HCT116 (cell line): Measurements from ENCODE around the gene ANKHD1. TPM values are rescaled to one million over a fixed set of nuclear protein-coding genes. Genes with fewer than 3 reads are reported as not detected.

Experiments used
- ATAC-seq: fragments of 200-7000 bp; cut with Tn5 transposase; 2 replicates; pipeline ENCODE4 v1.9.1; 2020; ENCODE audit warnings: mild to moderate bottlenecking, moderate library complexity
- BruUV-seq: library from RNA; stranded (reverse); fragments of 400-500 nt; replicated peaks from 2 replicates; lab custom pipeline; 2021; lab: Mats Ljungman, UMichigan
- CTCF ChIA-PET: fragments of 300-600 bp; sonication (Branson Sonifier 250); formaldehyde crosslinking; loops from one replicate; lab custom pipeline; 2021; ENCODE audit warnings: antibody characterized with exemption; lab: Charles Lee
- POLR2A ChIA-PET: fragments of 300-600, 350-600 bp; sonication (Branson Sonifier 250); formaldehyde crosslinking; loops from one replicate; lab custom pipeline; 2021; ENCODE audit warnings: antibody characterized with exemption; lab: Charles Lee
- RAD21 ChIA-PET, 2 experiments: fragments of 300-600 bp; sonication (Branson Sonifier 250); formaldehyde crosslinking; loops; one replicate each; lab custom pipeline; 2023; ENCODE audit warnings: low total read pairs in 2 of 2; ENCODE audit not compliant: uncharacterized antibody in 2 of 2, unreplicated experiment in 2 of 2, low non-redundant PET in 1 of 2; lab: Charles Lee
- DNase-seq: peaks from one replicate; pipeline ENCODE4 v3.0.0-alpha.2; 2010; ENCODE audit warnings: low read depth, low spot score
- H2AFZ ChIP-seq: fragments of 200-600 bp; shearing (Covaris generic), sonication (generic); 2 replicates; pipeline ENCODE4 v1.6.1; 2017; ENCODE audit warnings: low read depth, mixed run types, mixed read lengths, antibody characterized with exemption, low read length; ENCODE audit not compliant: poor library complexity, severe bottlenecking
- H3K27ac ChIP-seq: 2 replicates; pipeline ENCODE4 v1.5.1; 2012; ENCODE audit warnings: low read depth, low read length
- H3K27me3 ChIP-seq: fragments of 200-600 bp; sonication (generic); 2 replicates; pipeline ENCODE4 v1.6.1; 2016; ENCODE audit warnings: mixed run types, low read length, mixed read lengths; ENCODE audit not compliant: insufficient read depth
- H3K36me3 ChIP-seq, 2 experiments: fragments of 200-500 bp in 1 of 2; fragments of 200-600 bp in 1 of 2; sonication (Bioruptor generic) in 1 of 2; sonication (generic) in 1 of 2; 2 replicates each; pipeline versions ENCODE4 v1.5.1 to v1.6.1; 2014 to 2016; ENCODE audit warnings: low read length in 2 of 2, inconsistent platforms in 1 of 2, mixed read lengths in 1 of 2, mixed run types in 1 of 2; ENCODE audit not compliant: insufficient read depth in 2 of 2, control insufficient read depth in 1 of 2
- H3K4me1 ChIP-seq, 2 experiments: fragments of 200-600 bp in 1 of 2; sonication (generic) in 1 of 2; 2 replicates each; pipeline versions ENCODE4 v1.5.1 to v1.6.1; 2012 to 2017; ENCODE audit warnings: low read length in 2 of 2, inconsistent platforms in 1 of 2, mild to moderate bottlenecking in 1 of 2, mixed read lengths in 1 of 2, mixed run types in 1 of 2, moderate library complexity in 1 of 2; ENCODE audit not compliant: insufficient read depth in 2 of 2, control insufficient read depth in 1 of 2
- H3K4me2 ChIP-seq: fragments of 200-600 bp; sonication (generic); 2 replicates; pipeline ENCODE4 v1.6.1; 2017; ENCODE audit warnings: mixed run types, low read length, mixed read lengths
- H3K4me3 ChIP-seq, 2 experiments: fragments of 200-600 bp in 1 of 2; sonication (generic) in 1 of 2; replicated peaks in 1 of 2; 2 replicates each; pipeline ENCODE4 v1.5.1; 2011 to 2016; ENCODE audit warnings: low read length in 2 of 2, control low read depth in 1 of 2, low read depth in 1 of 2, mild to moderate bottlenecking in 1 of 2, mixed read lengths in 1 of 2, mixed run types in 1 of 2
- H3K79me2 ChIP-seq: fragments of 200-600 bp; sonication (generic); 2 replicates; pipeline ENCODE4 v1.6.1; 2017; ENCODE audit warnings: mild to moderate bottlenecking, mixed run types, low read length, moderate library complexity, mixed read lengths; ENCODE audit not compliant: insufficient read depth
- H3K9ac ChIP-seq: fragments of 200-600 bp; sonication (generic); 2 replicates; pipeline ENCODE4 v1.6.1; 2016; ENCODE audit warnings: low read length, mixed read lengths
- H3K9me2 ChIP-seq: fragments of 200-600 bp; sonication (generic), shearing (Covaris generic); 2 replicates; pipeline ENCODE4 v1.6.1; 2017; ENCODE audit warnings: mixed run types, mild to moderate bottlenecking, moderate library complexity; ENCODE audit not compliant: insufficient read depth
- H3K9me3 ChIP-seq, 2 experiments: fragments of 200-500 bp in 1 of 2; fragments of 200-600 bp in 1 of 2; sonication (Bioruptor generic) in 1 of 2; sonication (generic) in 1 of 2; 2 replicates each; pipeline ENCODE4 v1.6.1; 2014 to 2017; ENCODE audit warnings: low read length in 2 of 2, mixed read lengths in 2 of 2, inconsistent platforms in 1 of 2, low read depth in 1 of 2, mild to moderate bottlenecking in 1 of 2, mixed run types in 1 of 2, moderate library complexity in 1 of 2; ENCODE audit not compliant: control insufficient read depth in 1 of 2, insufficient read depth in 1 of 2
- H4K20me1 ChIP-seq: fragments of 200-600 bp; sonication (generic), shearing (Covaris generic); 2 replicates; pipeline ENCODE4 v1.6.1; 2017; ENCODE audit warnings: mixed run types, mild to moderate bottlenecking, moderate library complexity; ENCODE audit not compliant: insufficient read depth
- CBX3 ChIP-seq: IDR thresholded peaks from 2 replicates; pipeline ENCODE4 v1.6.1; 2012; ENCODE audit warnings: low read depth
- CEBPB ChIP-seq: IDR thresholded peaks from 2 replicates; pipeline ENCODE4 v1.6.1; 2012; ENCODE audit warnings: low read depth
- EGR1 ChIP-seq: IDR thresholded peaks from 2 replicates; pipeline ENCODE4 v1.6.1; 2012; ENCODE audit warnings: low read depth
- ELF1 ChIP-seq: IDR thresholded peaks from 2 replicates; pipeline ENCODE4 v1.6.1; 2012; ENCODE audit warnings: low read depth, borderline replicate concordance
- EZH2 ChIP-seq: fragments of 200-600 bp; sonication (generic); IDR thresholded peaks from 2 replicates; pipeline ENCODE4 v1.6.1; 2017; ENCODE audit warnings: antibody characterized with exemption, mixed run types
- EZH2phosphoT487 ChIP-seq: fragments of 200-600 bp; IDR thresholded peaks from 2 replicates; pipeline ENCODE4 v1.6.1; 2018; ENCODE audit warnings: antibody characterized with exemption, borderline replicate concordance
- FOSL1 ChIP-seq: IDR thresholded peaks from 2 replicates; pipeline ENCODE4 v1.6.1; 2012; ENCODE audit warnings: low read depth
- JUND ChIP-seq: IDR thresholded peaks from 2 replicates; pipeline ENCODE4 v1.6.1; 2012
- MAX ChIP-seq: IDR thresholded peaks from 2 replicates; pipeline ENCODE4 v1.6.1; 2012
- POLR2A ChIP-seq: IDR thresholded peaks from 2 replicates; pipeline ENCODE4 v1.7.0; 2011; ENCODE audit warnings: borderline replicate concordance; ENCODE audit not compliant: insufficient read depth, insufficient read length; ENCODE audit errors: extremely low read depth
- POLR2AphosphoS5 ChIP-seq: IDR thresholded peaks from 2 replicates; pipeline ENCODE4 v1.6.1; 2011; ENCODE audit warnings: mild to moderate bottlenecking, low read depth, low read length, moderate library complexity
- RAD21 ChIP-seq: IDR thresholded peaks from 2 replicates; pipeline ENCODE4 v1.6.1; 2012; ENCODE audit warnings: low read depth, mild to moderate bottlenecking
- SP1 ChIP-seq: IDR thresholded peaks from 2 replicates; pipeline ENCODE4 v1.6.1; 2012; ENCODE audit warnings: low read depth
- SRF ChIP-seq: IDR thresholded peaks from 2 replicates; pipeline ENCODE4 v1.6.1; 2012; ENCODE audit warnings: low read depth
- TCF7L2 ChIP-seq: IDR thresholded peaks from 2 replicates; pipeline ENCODE4 v1.7.0; 2011; ENCODE audit warnings: borderline replicate concordance, inconsistent platforms; ENCODE audit not compliant: insufficient read depth, insufficient read length; ENCODE audit errors: extremely low read depth
- ZBTB33 ChIP-seq: IDR thresholded peaks from 2 replicates; pipeline ENCODE4 v1.6.1; 2011; ENCODE audit warnings: mild to moderate bottlenecking, low read length, moderate library complexity; ENCODE audit not compliant: insufficient replicate concordance; ENCODE audit errors: extremely low read depth
- ZNF274 ChIP-seq: fragments of 200-500 bp; sonication (Bioruptor generic); IDR thresholded peaks from 2 replicates; pipeline ENCODE4 v1.6.1; 2014; ENCODE audit warnings: mild to moderate bottlenecking, low read depth, low read length, inconsistent platforms
- intact Hi-C: fragments of 100-400 bp; cut with micrococcal nuclease; formaldehyde crosslinking; loops from 2 replicates; pipeline ENCODE4 v1.10.0; 2022
- total RNA-seq: library from RNA; stranded (reverse); gene quantifications from one replicate; pipeline ENCODE4 v1.2.1, GENCODE V29; 2021; ENCODE audit not compliant: unreplicated experiment
- TF ChIP-seq, protein P1 (sequence below): IDR thresholded peaks from 2 replicates; pipeline ENCODE4 v1.6.1; 2012; ENCODE audit warnings: low read depth
- TF ChIP-seq, protein P2 (sequence below): IDR thresholded peaks from 2 replicates; pipeline ENCODE4 v1.6.1; 2012
- TF ChIP-seq, protein P3 (sequence below), 3 experiments: fragments of 200-600 bp in 1 of 3; sonication (generic) in 1 of 3; IDR thresholded peaks in 2 of 3; conservative IDR thresholded peaks in 1 of 3; 2 replicates each; pipeline ENCODE4 v1.5.1; 2012 to 2017; ENCODE audit warnings: low read depth in 2 of 3, low read length in 2 of 3, antibody characterized with exemption in 1 of 3, borderline replicate concordance in 1 of 3, control low read depth in 1 of 3, mild to moderate bottlenecking in 1 of 3, mixed read lengths in 1 of 3, mixed run types in 1 of 3, moderate library complexity in 1 of 3; ENCODE audit not compliant: insufficient read depth in 1 of 3

Gene ANKHD1
- total RNA-seq, 1 experiment from 2014 or later = 80.8 TPM

DNA sequence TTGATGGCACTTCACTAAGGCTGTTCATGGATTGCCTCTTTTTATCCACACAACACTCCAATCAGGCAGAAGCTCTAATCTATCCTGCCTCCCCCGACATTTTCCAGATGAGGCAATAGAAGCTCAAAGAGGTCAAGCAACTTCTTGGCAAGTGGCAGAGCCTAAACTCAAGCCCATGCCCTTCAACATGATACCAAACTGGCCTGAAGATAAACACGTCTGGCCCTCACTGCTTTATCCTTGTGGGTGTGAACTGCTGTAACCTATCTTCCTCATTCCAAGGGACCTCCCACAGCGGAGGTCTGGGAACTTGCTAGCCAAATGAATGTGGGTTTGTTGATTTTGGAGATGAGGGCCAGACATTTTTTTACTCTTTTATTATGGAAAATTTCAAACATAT, 172.5 kb downstream of the ANKHD1 start:
- DNase-seq (no peak), ATAC-seq (no peak)
- intact Hi-C loops = no loop called here
- ChIA-PET CTCF (interaction anchor here (0.6 kb wide), 1 partner anchor 146 kb away, joined by 3 read pairs; no protein-coding TSS in a partner anchor), RAD21 (no interaction called here), POLR2A (interaction anchor here (0.6 kb wide), 1 partner anchor 59 kb away, joined by 3 read pairs; no protein-coding TSS in a partner anchor)
- no peaks in the 10 kb centered on the region for H3K4me1 ChIP-seq
- H3K36me3 ChIP-seq = no peaks in the 10 kb centered on the region; a peak in 2 of 4 replicates
- no peak overlapping the region for H3K27ac ChIP-seq
- H3K9me2 ChIP-seq = no peaks in the 10 kb centered on the region
- no peaks in the 10 kb centered on the region for H4K20me1 ChIP-seq
- no peaks in the 10 kb centered on the region for H3K27me3 ChIP-seq
- no peak overlapping the region for H2AFZ ChIP-seq
- H3K4me2 ChIP-seq = no peak overlapping the region
- no TSS peak for BruUV-seq
- no peak overlapping the region for H3K4me3 ChIP-seq
- no peaks in the 10 kb centered on the region for H3K9me3 ChIP-seq
- TF ChIP-seq EZH2phosphoT487 (no peak), POLR2AphosphoS5 (no peak), EZH2 (no peak), SP1 (no peak), ELF1 (no peak), CBX3 (no peak), ZBTB33 (no peak), CEBPB (no peak), TCF7L2 (no peak), EGR1 (no peak), SRF (no peak), MAX (no peak), JUND (no peak), ZNF274 (no peak), RAD21 (no peak), FOSL1 (no peak), POLR2A (no peak)
- TF ChIP-seq, protein P1, sequence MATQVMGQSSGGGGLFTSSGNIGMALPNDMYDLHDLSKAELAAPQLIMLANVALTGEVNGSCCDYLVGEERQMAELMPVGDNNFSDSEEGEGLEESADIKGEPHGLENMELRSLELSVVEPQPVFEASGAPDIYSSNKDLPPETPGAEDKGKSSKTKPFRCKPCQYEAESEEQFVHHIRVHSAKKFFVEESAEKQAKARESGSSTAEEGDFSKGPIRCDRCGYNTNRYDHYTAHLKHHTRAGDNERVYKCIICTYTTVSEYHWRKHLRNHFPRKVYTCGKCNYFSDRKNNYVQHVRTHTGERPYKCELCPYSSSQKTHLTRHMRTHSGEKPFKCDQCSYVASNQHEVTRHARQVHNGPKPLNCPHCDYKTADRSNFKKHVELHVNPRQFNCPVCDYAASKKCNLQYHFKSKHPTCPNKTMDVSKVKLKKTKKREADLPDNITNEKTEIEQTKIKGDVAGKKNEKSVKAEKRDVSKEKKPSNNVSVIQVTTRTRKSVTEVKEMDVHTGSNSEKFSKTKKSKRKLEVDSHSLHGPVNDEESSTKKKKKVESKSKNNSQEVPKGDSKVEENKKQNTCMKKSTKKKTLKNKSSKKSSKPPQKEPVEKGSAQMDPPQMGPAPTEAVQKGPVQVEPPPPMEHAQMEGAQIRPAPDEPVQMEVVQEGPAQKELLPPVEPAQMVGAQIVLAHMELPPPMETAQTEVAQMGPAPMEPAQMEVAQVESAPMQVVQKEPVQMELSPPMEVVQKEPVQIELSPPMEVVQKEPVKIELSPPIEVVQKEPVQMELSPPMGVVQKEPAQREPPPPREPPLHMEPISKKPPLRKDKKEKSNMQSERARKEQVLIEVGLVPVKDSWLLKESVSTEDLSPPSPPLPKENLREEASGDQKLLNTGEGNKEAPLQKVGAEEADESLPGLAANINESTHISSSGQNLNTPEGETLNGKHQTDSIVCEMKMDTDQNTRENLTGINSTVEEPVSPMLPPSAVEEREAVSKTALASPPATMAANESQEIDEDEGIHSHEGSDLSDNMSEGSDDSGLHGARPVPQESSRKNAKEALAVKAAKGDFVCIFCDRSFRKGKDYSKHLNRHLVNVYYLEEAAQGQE = no peak
- TF ChIP-seq, protein P2, sequence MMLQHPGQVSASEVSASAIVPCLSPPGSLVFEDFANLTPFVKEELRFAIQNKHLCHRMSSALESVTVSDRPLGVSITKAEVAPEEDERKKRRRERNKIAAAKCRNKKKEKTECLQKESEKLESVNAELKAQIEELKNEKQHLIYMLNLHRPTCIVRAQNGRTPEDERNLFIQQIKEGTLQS = no peak
- TF ChIP-seq, protein P3, sequence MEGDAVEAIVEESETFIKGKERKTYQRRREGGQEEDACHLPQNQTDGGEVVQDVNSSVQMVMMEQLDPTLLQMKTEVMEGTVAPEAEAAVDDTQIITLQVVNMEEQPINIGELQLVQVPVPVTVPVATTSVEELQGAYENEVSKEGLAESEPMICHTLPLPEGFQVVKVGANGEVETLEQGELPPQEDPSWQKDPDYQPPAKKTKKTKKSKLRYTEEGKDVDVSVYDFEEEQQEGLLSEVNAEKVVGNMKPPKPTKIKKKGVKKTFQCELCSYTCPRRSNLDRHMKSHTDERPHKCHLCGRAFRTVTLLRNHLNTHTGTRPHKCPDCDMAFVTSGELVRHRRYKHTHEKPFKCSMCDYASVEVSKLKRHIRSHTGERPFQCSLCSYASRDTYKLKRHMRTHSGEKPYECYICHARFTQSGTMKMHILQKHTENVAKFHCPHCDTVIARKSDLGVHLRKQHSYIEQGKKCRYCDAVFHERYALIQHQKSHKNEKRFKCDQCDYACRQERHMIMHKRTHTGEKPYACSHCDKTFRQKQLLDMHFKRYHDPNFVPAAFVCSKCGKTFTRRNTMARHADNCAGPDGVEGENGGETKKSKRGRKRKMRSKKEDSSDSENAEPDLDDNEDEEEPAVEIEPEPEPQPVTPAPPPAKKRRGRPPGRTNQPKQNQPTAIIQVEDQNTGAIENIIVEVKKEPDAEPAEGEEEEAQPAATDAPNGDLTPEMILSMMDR (IDR thresholded peaks at IDR 0.05 in 2 of 3, conservative IDR thresholded peaks at IDR 0.05 in 1 of 3; ENCODE audit: borderline replicate concordance in 1 of 3, insufficient read depth in 1 of 3, low read depth in 2 of 3, low read length in 2 of 3) = no peak
- no peaks in the 10 kb centered on the region for H3K79me2 ChIP-seq
- H3K9ac ChIP-seq = no peak overlapping the region
